A549 (cell line): ENCODE data around the gene TIRAP. TPM values are rescaled to one million over a fixed set of nuclear protein-coding genes. Genes with fewer than 3 reads are reported as not detected.

ENCODE experiments used
- ATAC-seq, 2 experiments: fragments of 200-7000 bp in 1 of 2; fragments of >200 bp in 1 of 2; cut with Nextera tagmentation in 1 of 2; cut with Tn5 transposase in 1 of 2; 3 replicates each; pipeline versions ENCODE4 v1.8.0 to v1.9.1; 2018 to 2020; ENCODE audit warnings: mild to moderate bottlenecking in 1 of 2, moderate library complexity in 1 of 2
- CTCF ChIA-PET: fragments of 300-600 bp; sonication (Branson Sonifier 250); formaldehyde crosslinking; extraction: SDS; loops from one replicate; lab custom pipeline; 2021; ENCODE audit warnings: antibody characterized with exemption, inconsistent platforms; lab: Yijun Ruan, JAX
- POLR2A ChIA-PET: fragments of 350-600 bp; formaldehyde crosslinking; extraction: SDS; loops from one replicate; lab custom pipeline; 2021; ENCODE audit warnings: antibody characterized with exemption, inconsistent platforms; lab: Yijun Ruan, JAX
- DNase-seq, 2 experiments: peaks; one replicate each; pipeline versions ENCODE4 v3.0.0 to v3.0.0-alpha.2; 2011 to 2016; ENCODE audit warnings: low read depth in 1 of 2, low spot score in 1 of 2
- FAIRE-seq: peaks from 2 replicates; lab custom pipeline; 2011; peaks lifted over from hg19 to GRCh38; lab: Jason Lieb, UNC
- H3K27ac ChIP-seq, 2 experiments: fragments of >200 bp; sonication (Bioruptor Twin); formaldehyde crosslinking; 3 replicates each; pipeline ENCODE4 v1.5.1; 2016 to 2017
- H3K4me1 ChIP-seq: fragments of >200 bp; sonication (Bioruptor Twin); formaldehyde crosslinking; 3 replicates; pipeline ENCODE4 v1.6.1; 2016
- H3K4me2 ChIP-seq: fragments of >200 bp; sonication (Bioruptor Twin); formaldehyde crosslinking; 3 replicates; pipeline ENCODE4 v1.6.1; 2016
- H3K4me3 ChIP-seq: fragments of >200 bp; sonication (Bioruptor Twin); formaldehyde crosslinking; 3 replicates; pipeline ENCODE4 v1.5.1; 2016
- H3K9me3 ChIP-seq: fragments of >200 bp; sonication (Bioruptor Twin); formaldehyde crosslinking; 3 replicates; pipeline ENCODE4 v1.6.1; 2016
- ATOH8 ChIP-seq: fragments of 250-450 bp; sonication (Bioruptor Pico); IDR thresholded peaks from 2 replicates; pipeline ENCODE4 v1.5.0; 2020; ENCODE audit warnings: low read depth, mild to moderate bottlenecking, moderate library complexity
- BHLHE40 ChIP-seq: IDR thresholded peaks from 2 replicates; pipeline ENCODE4 v1.6.1; 2012; ENCODE audit warnings: low read depth, low read length, inconsistent platforms
- CHD2 ChIP-seq: fragments of 150-350 bp; IDR thresholded peaks from 2 replicates; pipeline ENCODE4 v1.6.1; 2014; ENCODE audit warnings: low read length; ENCODE audit not compliant: partially characterized antibody
- E2F6 ChIP-seq: IDR thresholded peaks from 2 replicates; pipeline ENCODE4 v1.6.1; 2012; ENCODE audit warnings: low read depth, borderline replicate concordance
- EHF ChIP-seq: fragments of 250-450 bp; sonication (Bioruptor Pico); IDR thresholded peaks from 2 replicates; pipeline ENCODE4 v1.5.0; 2020; ENCODE audit warnings: mild to moderate bottlenecking
- EHMT2 ChIP-seq: fragments of 200-600 bp; sonication (generic); IDR thresholded peaks from 2 replicates; pipeline ENCODE4 v1.6.1; 2016; ENCODE audit warnings: antibody characterized with exemption, low read depth, mild to moderate bottlenecking, moderate library complexity
- ESRRA ChIP-seq: fragments of 150-350 bp; IDR thresholded peaks from 2 replicates; pipeline ENCODE4 v1.6.1; 2014; ENCODE audit warnings: mild to moderate bottlenecking, low read length, borderline replicate concordance
- FOSB ChIP-seq: fragments of 250-450 bp; sonication (Bioruptor Pico); IDR thresholded peaks from 2 replicates; pipeline ENCODE4 v1.5.0; 2020; ENCODE audit warnings: mild to moderate bottlenecking, moderate library complexity
- FOXS1 ChIP-seq: fragments of 250-450 bp; sonication (Bioruptor Pico); IDR thresholded peaks from 2 replicates; pipeline ENCODE4 v1.5.0; 2020; ENCODE audit warnings: mild to moderate bottlenecking, moderate library complexity
- GATA3 ChIP-seq: IDR thresholded peaks from 2 replicates; pipeline ENCODE4 v1.6.1; 2012; ENCODE audit warnings: borderline replicate concordance
- HEYL ChIP-seq: fragments of 250-450 bp; sonication (Bioruptor Pico); IDR thresholded peaks from 2 replicates; pipeline ENCODE4 v1.8.0; 2021; ENCODE audit warnings: mild to moderate bottlenecking, moderate library complexity
- HOXB5 ChIP-seq: fragments of 250-450 bp; sonication (Bioruptor Pico); IDR thresholded peaks from 2 replicates; pipeline ENCODE4 v1.5.0; 2020; ENCODE audit warnings: mild to moderate bottlenecking, moderate library complexity
- JUN ChIP-seq, 2 experiments: fragments of >200 bp; sonication (Bioruptor Twin); formaldehyde crosslinking; IDR thresholded peaks; 2 replicates in 1 of 2; 3 replicates in 1 of 2; pipeline ENCODE4 v1.6.1; 2016 to 2017
- MAFK ChIP-seq: fragments of 450-650 bp; IDR thresholded peaks from 2 replicates; pipeline ENCODE4 v1.6.1; 2014; ENCODE audit not compliant: partially characterized antibody
- MAX ChIP-seq: IDR thresholded peaks from 2 replicates; pipeline ENCODE4 v1.6.1; 2012
- MAZ ChIP-seq: fragments of 150-350 bp; IDR thresholded peaks from 2 replicates; pipeline ENCODE4 v1.6.1; 2014; ENCODE audit warnings: antibody characterized with exemption, low read depth, low read length, borderline replicate concordance
- MYC ChIP-seq: IDR thresholded peaks from 2 replicates; pipeline ENCODE4 v1.6.1; 2012; ENCODE audit warnings: mild to moderate bottlenecking, inconsistent platforms, low read length, improper control_type of control experiment, borderline replicate concordance
- NR3C1 ChIP-seq: fragments of >200 bp; sonication (Bioruptor Twin); formaldehyde crosslinking; IDR thresholded peaks from 3 replicates; pipeline ENCODE4 v1.6.1; 2017
- PBX3 ChIP-seq: IDR thresholded peaks from 2 replicates; pipeline ENCODE4 v1.6.1; 2012
- RAD21 ChIP-seq, 2 experiments: fragments of >200 bp in 1 of 2; sonication (Bioruptor Twin) in 1 of 2; formaldehyde crosslinking in 1 of 2; IDR thresholded peaks in 1 of 2; conservative IDR thresholded peaks in 1 of 2; 2 replicates in 1 of 2; 3 replicates in 1 of 2; pipeline ENCODE4 v1.6.1; 2012 to 2018; ENCODE audit warnings: inconsistent platforms in 1 of 2
- RCOR1 ChIP-seq: fragments of 150-350 bp; IDR thresholded peaks from 2 replicates; pipeline ENCODE4 v1.6.1; 2014; ENCODE audit warnings: antibody characterized with exemption, low read length, low read depth
- REST ChIP-seq: fragments of 200-600 bp; sonication (generic); IDR thresholded peaks from 2 replicates; pipeline ENCODE4 v1.6.1; 2016; ENCODE audit warnings: antibody characterized with exemption, mild to moderate bottlenecking, moderate library complexity
- RNF2 ChIP-seq: fragments of 200-600 bp; sonication (generic); IDR thresholded peaks from 2 replicates; pipeline ENCODE4 v1.6.1; 2016; ENCODE audit warnings: low read depth, mild to moderate bottlenecking, antibody characterized with exemption, moderate library complexity, borderline replicate concordance
- TP53 ChIP-seq: fragments of 250-450 bp; sonication (Bioruptor Pico); IDR thresholded peaks from 2 replicates; pipeline ENCODE4 v1.5.0; 2021; ENCODE audit warnings: mild to moderate bottlenecking, moderate library complexity
- USF2 ChIP-seq: fragments of 450-650 bp; IDR thresholded peaks from 2 replicates; pipeline ENCODE4 v1.6.1; 2014; ENCODE audit warnings: antibody characterized with exemption
- ZFP36 ChIP-seq: fragments of 450-650 bp; IDR thresholded peaks from 2 replicates; pipeline ENCODE4 v1.6.1; 2014; ENCODE audit warnings: borderline replicate concordance; ENCODE audit not compliant: partially characterized antibody
- WGBS: methylation state at CpG from one replicate; pipeline ENCODE4 v1.1.6; 2017; ENCODE audit errors: missing lambda C conversion rate; 5-methylcytosine and 5-hydroxymethylcytosine counted together
- polyA plus RNA-seq, 4 experiments: library from polyadenylated mRNA; depleted of rRNA in 3 of 4; stranded (reverse); fragments of >200 nt; fragmentation: RNase III in 1 of 4; extraction: RNeasy Plus Mini Kit Qiagen cat#74134 plus additional on column Dnase treatment in 1 of 4; gene quantifications; 2 replicates in 3 of 4; 3 replicates in 1 of 4; pipeline ENCODE4 v1.2.3, GENCODE V29; 2011 to 2017

Gene TIRAP
- polyA plus RNA-seq, 2 of the 4 experiments (the other 2 are of a cell fraction), result 4.5 to 5.4 TPM

- H3K27ac ChIP-seq, result no peak overlapping the region
- WGBS, result 95% methylated on average over 4 of the region's 5 CpGs
- ChIA-PET POLR2A (no interaction called here), CTCF (interaction anchor here (0.7 kb wide), 1 partner anchor 12 kb away, joined by 3 read pairs; no protein-coding TSS in a partner anchor)
- no peak overlapping the region for H3K4me3 ChIP-seq
- H3K4me2 ChIP-seq, result no peak overlapping the region
- DNase-seq, result no peak
- no peak for ATAC-seq
- no peak for FAIRE-seq
- TF ChIP-seq USF2, result no peak
- TF ChIP-seq HOXB5, result no peak
- TF ChIP-seq TP53 (CRISPR knock-in tag), result no peak
- no peak for TF ChIP-seq BHLHE40
- TF ChIP-seq ESRRA, result no peak
- TF ChIP-seq REST, result no peak
- TF ChIP-seq MAX, result no peak
- no peak for TF ChIP-seq RAD21 (conservative IDR thresholded peaks at IDR 0.05 in 1 of 2, IDR thresholded peaks at IDR 0.05 in 1 of 2)
- TF ChIP-seq ATOH8 (CRISPR knock-in tag), result no peak
- no peak for TF ChIP-seq EHF (CRISPR knock-in tag)
- TF ChIP-seq E2F6, result no peak
- TF ChIP-seq EHMT2, result no peak
- no peak for TF ChIP-seq FOSB (CRISPR knock-in tag)
- TF ChIP-seq MAZ, result no peak
- TF ChIP-seq HEYL (CRISPR knock-in tag), result no peak
- TF ChIP-seq FOXS1 (CRISPR knock-in tag), result no peak
- TF ChIP-seq ZFP36, result no peak
- peaks cover 15% of the 10 kb centered on the region; the same call in 2 of the 3 replicates for H3K4me1 ChIP-seq
- no peaks in the 10 kb centered on the region for H3K9me3 ChIP-seq
Measured at GRCh38 chr11:126280595-126280994, 2.3 kb upstream of the TIRAP start.

GRCh38 chr11:126281245-126281644, 1.6 kb upstream of the TIRAP start:
- no peak overlapping the region for H3K27ac ChIP-seq
- POLR2A ChIA-PET, result interaction anchor here (1.7 kb wide), 1 partner anchor 12 kb away, joined by 6 read pairs; the partner anchor contains the start of genes FOXRED1 and SRPRA
- H3K4me2 ChIP-seq, result no peak overlapping the region
- DNase-seq (no peak), FAIRE-seq (no peak), ATAC-seq (no peak)
- TF ChIP-seq JUN (IDR thresholded peaks at IDR 0.05) (no peak), PBX3 (no peak), MYC (no peak), RCOR1 (no peak), NR3C1 (no peak), EHMT2 (no peak), MAFK (no peak), HEYL (CRISPR knock-in tag) (no peak), RAD21 (conservative IDR thresholded peaks at IDR 0.05 in 1 of 2, IDR thresholded peaks at IDR 0.05 in 1 of 2) (no peak), GATA3 (no peak), RNF2 (no peak), REST (no peak), CHD2 (no peak)
- H3K4me1 ChIP-seq, result peaks cover 15% of the 10 kb centered on the region; the same call in 2 of the 3 replicates
- no peak overlapping the region for H3K4me3 ChIP-seq
- WGBS, result 94% methylated on average over 6 of the region's 6 CpGs
- H3K9me3 ChIP-seq, result no peaks in the 10 kb centered on the region
- CTCF ChIA-PET, result interaction anchor here (0.7 kb wide), 1 partner anchor 12 kb away, joined by 3 read pairs; no protein-coding TSS in a partner anchor
